ENCODE results near the gene MPP3.

Gene MPP3

DNA sequence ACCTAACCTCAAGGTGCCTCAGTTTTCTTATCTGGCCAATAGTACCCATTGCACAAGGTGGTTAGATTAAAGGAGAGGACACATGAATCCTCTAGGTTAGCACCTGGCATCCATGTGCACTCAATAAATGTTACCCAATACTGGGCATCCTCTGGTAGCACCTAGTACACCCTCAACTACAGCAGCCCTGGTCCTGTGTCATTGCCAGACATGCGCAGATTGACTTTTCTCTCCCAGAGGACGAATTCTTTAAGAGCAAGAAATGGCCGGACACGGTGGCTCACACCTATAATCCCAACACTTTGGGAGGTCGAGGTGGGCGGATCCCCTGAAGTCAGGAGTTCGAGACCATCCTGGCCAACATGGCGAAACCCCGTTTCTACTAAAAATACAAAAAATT is 61.5 kb downstream of the MPP3 start:
- TF ChIP-seq, protein P1, sequence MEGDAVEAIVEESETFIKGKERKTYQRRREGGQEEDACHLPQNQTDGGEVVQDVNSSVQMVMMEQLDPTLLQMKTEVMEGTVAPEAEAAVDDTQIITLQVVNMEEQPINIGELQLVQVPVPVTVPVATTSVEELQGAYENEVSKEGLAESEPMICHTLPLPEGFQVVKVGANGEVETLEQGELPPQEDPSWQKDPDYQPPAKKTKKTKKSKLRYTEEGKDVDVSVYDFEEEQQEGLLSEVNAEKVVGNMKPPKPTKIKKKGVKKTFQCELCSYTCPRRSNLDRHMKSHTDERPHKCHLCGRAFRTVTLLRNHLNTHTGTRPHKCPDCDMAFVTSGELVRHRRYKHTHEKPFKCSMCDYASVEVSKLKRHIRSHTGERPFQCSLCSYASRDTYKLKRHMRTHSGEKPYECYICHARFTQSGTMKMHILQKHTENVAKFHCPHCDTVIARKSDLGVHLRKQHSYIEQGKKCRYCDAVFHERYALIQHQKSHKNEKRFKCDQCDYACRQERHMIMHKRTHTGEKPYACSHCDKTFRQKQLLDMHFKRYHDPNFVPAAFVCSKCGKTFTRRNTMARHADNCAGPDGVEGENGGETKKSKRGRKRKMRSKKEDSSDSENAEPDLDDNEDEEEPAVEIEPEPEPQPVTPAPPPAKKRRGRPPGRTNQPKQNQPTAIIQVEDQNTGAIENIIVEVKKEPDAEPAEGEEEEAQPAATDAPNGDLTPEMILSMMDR (IDR thresholded peaks at IDR 0.05; ENCODE audit: borderline replicate concordance, control extremely low read depth, extremely low read depth, insufficient read depth, missing control alignments) = no peak
- in situ Hi-C loops (cut with MboI; ENCODE audit: low sequenced_read_pairs, unreplicated experiment) = no loop called here
- DNase-seq (ENCODE audit: low spot score) = no peak

DNA sequence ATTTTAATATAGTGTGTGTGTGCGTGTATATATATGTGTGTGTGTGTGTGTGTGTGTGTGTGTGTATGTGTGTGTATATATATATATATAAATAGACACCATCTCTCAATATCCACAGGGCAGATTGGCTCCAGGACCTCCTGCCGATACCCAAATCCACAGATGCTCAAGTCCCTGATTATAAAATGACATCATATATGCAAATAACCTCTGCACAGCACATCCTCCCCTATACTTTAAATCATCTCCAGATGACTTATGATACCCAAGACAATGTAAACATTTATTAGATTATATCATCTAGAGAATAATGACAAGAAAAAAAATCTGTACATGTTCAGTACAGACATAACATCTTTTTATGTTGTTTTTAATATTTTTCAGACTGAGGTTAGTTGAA is 62.0 kb downstream of the MPP3 start:
- in situ Hi-C loops (cut with MboI; ENCODE audit: low sequenced_read_pairs, unreplicated experiment) = no loop called here
- DNase-seq (ENCODE audit: low spot score) = no peak
- TF ChIP-seq, protein P1 (IDR thresholded peaks at IDR 0.05; ENCODE audit: borderline replicate concordance, control extremely low read depth, extremely low read depth, insufficient read depth, missing control alignments) = no peak

GRCh38 chr17:43769859-43770258 is 63.1 kb downstream of the MPP3 start:
- in situ Hi-C loops (cut with MboI; ENCODE audit: low sequenced_read_pairs, unreplicated experiment) = no loop called here
- DNase-seq (ENCODE audit: low spot score) = no peak
- TF ChIP-seq, protein P1 (IDR thresholded peaks at IDR 0.05; ENCODE audit: borderline replicate concordance, control extremely low read depth, extremely low read depth, insufficient read depth, missing control alignments) = no peak

DNA sequence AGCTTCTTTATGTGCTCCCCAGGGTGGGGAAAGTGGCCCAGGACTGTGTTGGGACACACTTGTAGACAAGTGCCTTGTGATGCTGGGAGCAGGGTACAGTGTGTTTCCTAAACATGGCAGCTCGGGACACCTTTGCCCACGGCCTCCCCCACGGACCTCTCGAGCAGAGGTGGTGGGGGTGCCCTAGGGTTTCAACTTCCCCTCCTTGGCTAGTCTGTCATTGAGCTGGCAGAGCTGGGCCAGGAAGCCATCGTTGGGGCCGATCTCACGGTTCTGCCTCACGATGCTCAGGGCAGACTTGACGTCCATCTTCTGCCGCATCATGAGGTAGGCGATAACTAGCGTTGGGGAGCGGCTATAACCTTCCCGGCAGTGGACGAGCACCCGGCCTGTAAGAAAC is 63.5 kb downstream of the MPP3 start:
- no peak for DNase-seq (ENCODE audit: low spot score)
- in situ Hi-C loops (cut with MboI; ENCODE audit: low sequenced_read_pairs, unreplicated experiment) = no loop called here
- TF ChIP-seq, protein P1 (IDR thresholded peaks at IDR 0.05; ENCODE audit: borderline replicate concordance, control extremely low read depth, extremely low read depth, insufficient read depth, missing control alignments) = no peak

GRCh38 chr17:43768943-43769342 is 64.0 kb downstream of the MPP3 start:
- no peak for DNase-seq (ENCODE audit: low spot score)
- in situ Hi-C loops (cut with MboI; ENCODE audit: low sequenced_read_pairs, unreplicated experiment) = no loop called here

DNA sequence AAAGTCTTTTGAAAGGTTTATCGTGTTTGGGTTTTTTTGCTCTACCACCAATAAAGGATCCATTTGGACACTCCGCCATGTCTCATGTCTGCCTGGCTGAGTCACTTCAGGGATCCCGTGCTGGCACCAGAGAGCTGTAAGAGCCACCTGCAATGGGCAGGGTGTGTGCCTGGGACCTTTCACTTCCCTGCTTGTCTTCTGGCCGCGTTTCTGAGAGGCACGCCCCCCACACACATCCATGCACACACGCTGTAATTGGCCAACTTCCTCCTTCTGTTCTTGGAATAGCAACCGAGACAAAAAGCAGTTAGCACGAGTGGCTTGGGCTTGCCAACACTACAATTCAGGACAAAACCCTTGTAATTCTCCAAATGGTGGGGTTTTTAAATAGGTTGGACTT is 64.6 kb downstream of the MPP3 start:
- no peak for DNase-seq (ENCODE audit: low spot score)
- in situ Hi-C loops (cut with MboI; ENCODE audit: low sequenced_read_pairs, unreplicated experiment) = no loop called here
- TF ChIP-seq, protein P1 (IDR thresholded peaks at IDR 0.05; ENCODE audit: borderline replicate concordance, control extremely low read depth, extremely low read depth, insufficient read depth, missing control alignments) = no peak

More at GRCh38 chr17:43768943-43769342, 64.0 kb downstream of the MPP3 start:
- TF ChIP-seq, protein P1 (IDR thresholded peaks at IDR 0.05; ENCODE audit: borderline replicate concordance, control extremely low read depth, extremely low read depth, insufficient read depth, missing control alignments) = no peak

DNA sequence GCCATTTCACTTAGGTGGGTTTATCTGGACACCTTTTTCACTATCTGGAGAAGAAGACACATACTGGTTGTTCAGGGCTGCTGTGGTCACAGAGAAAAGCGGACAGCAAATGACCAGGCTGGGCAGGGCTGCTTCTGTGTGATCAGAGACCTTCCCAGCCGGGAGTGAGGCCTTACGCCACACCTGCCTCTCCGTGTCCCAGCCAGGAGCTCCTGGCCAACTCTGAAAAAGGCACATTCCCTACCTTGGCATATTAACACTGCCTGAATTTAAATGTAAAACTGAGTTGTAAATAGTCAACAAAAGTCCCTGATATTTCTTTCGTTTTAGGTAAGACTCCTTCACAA is 65.3 kb downstream of the MPP3 start:
- DNase-seq (ENCODE audit: low spot score) = no peak
- in situ Hi-C loops (cut with MboI; ENCODE audit: low sequenced_read_pairs, unreplicated experiment) = no loop called here
- TF ChIP-seq, protein P1 (IDR thresholded peaks at IDR 0.05; ENCODE audit: borderline replicate concordance, control extremely low read depth, extremely low read depth, insufficient read depth, missing control alignments) = no peak

Data from GM13976 (cell line).